Stimulated activated CD4-positive, alpha-beta T cell treated with anti-CD3 and anti-CD28 coated beads, Interleukin-1b, Interleukin-23, amount 100 ng/mL, for 24 hours (primary cell): ENCODE measurements around the gene OVCA2.

Experiments used
- DNase-seq, 4 experiments: peaks; one replicate each; pipeline ENCODE4 v3.0.0-alpha.2; 2020; ENCODE audit warnings: low read depth in 4 of 4, low spot score in 1 of 4

Gene OVCA2

DNA sequence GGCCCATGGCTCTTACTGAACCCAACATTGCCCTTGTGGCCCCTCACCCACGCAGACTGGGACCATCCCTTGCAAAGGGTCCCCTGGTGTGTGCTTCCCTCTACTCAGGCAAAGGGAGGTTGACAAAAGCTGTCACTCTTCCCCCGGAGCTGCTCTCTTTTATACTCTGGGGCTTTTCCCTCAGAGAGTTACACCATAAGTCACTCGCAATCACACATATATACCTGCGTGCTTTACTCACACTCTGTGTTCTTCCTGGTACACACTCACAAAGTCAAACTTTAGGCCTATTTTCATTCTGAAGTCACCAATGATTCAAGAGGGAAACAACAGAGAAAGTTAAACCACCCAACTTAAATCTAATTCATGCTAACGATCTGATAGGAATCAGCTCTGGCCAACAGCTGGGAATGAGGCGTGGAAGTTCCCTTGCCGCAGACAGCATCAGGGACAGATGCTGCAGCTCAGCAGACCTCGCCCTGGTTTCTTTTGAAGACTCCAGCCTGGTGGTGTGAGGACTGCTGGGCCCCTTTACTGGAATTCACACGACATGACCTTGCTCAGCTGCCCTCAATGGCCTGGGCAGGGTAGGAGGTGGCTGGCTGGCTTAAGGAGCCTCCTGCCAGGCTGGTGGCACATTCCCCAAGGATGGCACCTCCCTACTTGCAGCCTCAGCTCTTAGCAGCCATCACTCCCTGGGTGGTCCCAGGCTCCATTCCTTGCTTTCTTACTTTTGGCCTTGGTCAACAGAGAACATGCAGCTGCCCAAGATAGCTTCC, 40.4 kb downstream of the OVCA2 start:
- no peak for DNase-seq

- DNase-seq = no peak
Observed at GRCh38 chr17:2083613-2084035, 41.8 kb downstream of the OVCA2 start.

GRCh38 chr17:2084036-2084765, 42.4 kb downstream of the OVCA2 start:
- DNase-seq = no peak

GRCh38 chr17:2084766-2085647, 43.2 kb downstream of the OVCA2 start:
- DNase-seq = no peak

DNA sequence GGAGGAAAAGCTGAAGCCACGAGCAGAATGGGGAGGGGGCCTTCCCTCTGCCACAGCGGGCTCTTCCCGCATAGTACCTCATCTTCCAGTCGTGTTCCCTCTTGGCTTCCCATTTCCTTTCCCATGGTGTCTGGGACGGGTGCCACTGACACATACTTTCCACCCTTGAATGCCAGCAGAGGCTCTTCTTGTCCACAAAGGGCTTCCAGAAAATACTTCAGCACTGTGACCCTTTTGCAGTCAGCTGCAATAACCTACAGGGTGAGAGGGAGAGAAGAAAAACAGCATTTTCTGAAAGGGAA, 43.8 kb downstream of the OVCA2 start:
- DNase-seq = no peak

GRCh38 chr17:2086306-2086705, 44.5 kb downstream of the OVCA2 start:
- no peak for DNase-seq

DNA sequence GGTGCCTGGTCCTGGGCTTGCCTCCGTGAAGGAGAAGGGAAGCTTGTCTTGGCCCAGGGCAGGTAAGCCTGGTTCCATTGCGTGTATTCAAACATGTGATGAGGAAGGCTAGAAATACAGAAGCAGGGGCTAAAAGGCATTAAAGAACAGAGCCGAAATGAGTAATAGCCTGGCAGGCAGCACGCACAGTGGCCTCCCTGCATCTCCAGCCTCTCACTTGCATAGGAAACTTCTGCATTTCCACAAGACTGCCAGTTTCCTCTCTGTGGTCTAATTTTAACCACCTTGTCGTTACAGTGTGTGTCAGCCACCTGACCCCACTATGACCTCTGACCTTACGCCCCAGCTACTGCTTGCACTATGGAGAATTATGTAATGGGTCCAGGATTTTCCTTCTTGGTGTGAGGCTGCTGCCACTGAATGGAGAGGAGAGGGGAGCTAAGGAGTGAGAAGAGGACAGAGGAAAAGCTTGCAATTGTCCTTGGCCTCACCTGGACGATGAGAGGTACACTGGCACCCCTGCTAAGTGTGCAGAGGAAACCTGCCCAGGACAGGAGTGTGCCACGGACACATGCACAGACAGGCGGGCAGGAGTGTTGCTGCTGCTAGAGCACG, 45.9 kb downstream of the OVCA2 start:
- peak in 3 of 4 experiments; percentile 16 to 42 (median 20) for DNase-seq

DNA sequence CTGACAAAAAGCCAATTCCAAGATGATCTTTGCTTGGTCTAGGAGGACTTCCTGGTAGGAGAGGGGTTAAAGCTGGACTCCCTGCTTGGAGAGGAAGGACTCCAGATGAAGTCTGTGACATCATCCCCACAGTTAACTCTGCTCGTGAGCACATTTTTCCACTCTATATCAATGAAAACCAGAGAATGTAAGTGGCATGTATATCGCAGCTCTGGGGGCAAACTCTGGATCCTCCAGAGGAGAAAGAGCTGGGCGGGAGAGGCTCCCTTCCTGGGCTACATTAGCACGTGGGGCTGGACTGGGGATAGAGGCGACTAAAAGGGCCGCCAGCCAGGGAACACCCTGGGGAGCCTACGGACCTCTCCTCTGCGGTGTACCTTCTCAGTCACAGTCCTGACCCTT, 47.2 kb downstream of the OVCA2 start:
- DNase-seq = no peak

- no peak for DNase-seq
Observed at GRCh38 chr17:2090210-2090641, 48.4 kb downstream of the OVCA2 start.

DNA sequence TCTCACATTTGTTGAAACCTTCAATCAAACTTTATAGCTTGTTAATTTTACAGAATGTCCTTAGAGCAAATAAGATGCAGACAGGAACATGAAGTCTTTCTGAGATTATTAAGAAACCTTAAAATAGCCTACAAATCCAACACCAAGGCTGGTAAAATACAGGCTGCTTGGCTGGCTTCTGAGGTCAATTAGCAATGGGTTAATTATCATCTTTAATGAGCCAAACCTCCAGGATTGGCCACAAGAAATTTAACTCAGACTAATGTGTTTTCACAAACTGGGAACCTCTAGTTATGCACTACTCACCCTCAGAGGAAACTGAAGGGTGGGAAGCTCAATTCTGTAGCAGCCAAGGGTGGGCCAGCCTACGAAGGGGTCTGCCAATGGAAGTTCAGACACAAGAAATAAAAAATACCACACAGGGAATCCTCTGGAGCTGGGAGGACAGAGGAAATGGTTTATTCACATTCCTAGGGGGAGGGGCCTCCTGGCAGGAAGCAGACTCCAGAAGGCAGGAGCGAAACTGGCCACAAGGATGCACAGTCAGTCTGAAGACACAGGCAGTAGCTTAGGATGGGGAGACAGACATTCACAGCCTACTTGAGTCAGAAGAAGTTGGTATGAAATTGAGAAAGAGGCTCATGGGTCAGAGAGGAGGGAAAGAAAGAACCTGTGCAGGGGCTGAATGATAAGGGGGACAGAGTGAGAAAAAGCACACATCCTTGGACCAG, 49.1 kb downstream of the OVCA2 start:
- no peak for DNase-seq

GRCh38 chr17:2092253-2092652, 50.4 kb downstream of the OVCA2 start:
- DNase-seq = no peak
